ENCODE data around the gene PCID2.

Gene PCID2

DNA sequence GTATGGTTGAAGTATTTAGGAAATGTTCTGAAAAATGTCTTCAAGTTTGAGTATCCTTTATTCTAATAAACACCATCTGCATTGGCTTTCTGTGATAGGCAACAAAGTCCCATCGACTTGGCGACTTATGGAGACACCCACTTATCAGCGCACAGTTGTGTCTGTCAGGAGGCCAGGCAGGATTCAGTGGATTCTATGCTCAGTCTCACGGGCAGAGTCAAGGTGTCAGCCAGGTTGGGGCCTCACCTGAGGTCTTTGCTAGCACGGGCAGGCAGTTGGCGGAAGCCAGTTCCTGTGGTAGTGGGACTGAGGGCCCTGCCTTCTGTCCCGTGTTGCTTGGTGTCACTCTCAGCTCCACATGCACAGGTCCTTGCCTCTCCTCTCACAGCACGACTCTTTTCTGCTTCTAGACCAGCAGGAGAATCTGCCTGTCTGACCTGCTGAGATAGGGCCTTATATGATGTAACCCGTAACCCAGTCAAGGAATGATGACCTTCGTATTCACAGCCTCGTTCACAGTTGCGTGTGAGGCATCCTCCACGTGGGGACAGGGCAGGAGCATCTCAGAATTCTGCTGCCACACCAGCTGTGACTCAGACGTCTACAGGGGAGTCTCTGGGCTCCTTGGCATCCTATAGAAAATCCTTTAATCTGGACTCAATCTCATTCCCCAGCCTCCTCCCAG is 10.9 kb upstream of the PCID2 start:
- no peak for DNase-seq (ENCODE audit: low read depth)

GRCh38 chr13:113218586-113218985 is 10.1 kb upstream of the PCID2 start:
- DNase-seq (ENCODE audit: low read depth) = no peak

- no peak for DNase-seq (ENCODE audit: low read depth)
Observed at GRCh38 chr13:113216254-113217048, 8.0 kb upstream of the PCID2 start.

DNA sequence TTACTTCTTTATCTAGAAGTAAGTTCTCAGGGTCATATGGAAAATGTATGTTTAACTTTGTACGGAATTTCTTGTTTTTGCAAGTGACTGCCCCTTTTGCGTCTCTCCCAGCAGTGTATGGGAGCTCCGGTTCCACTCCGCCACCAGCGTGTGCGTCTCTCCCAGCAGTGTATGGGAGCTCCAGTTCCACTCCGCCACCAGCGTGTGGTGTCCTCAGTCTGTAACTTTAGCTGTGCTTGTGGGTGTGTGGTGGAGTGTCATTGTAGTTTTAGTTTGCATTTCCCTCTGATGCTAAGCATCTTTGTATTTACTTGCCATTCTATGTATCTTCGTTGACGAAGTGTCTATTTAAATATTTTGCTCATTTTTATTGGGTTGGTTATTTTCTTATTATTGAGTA is 3.3 kb upstream of the PCID2 start:
- peak; percentile 25 for DNase-seq (ENCODE audit: low read depth)

- DNase-seq (ENCODE audit: low read depth) = no peak
Observed at GRCh38 chr13:113210833-113211232, 2.4 kb upstream of the PCID2 start.

DNA sequence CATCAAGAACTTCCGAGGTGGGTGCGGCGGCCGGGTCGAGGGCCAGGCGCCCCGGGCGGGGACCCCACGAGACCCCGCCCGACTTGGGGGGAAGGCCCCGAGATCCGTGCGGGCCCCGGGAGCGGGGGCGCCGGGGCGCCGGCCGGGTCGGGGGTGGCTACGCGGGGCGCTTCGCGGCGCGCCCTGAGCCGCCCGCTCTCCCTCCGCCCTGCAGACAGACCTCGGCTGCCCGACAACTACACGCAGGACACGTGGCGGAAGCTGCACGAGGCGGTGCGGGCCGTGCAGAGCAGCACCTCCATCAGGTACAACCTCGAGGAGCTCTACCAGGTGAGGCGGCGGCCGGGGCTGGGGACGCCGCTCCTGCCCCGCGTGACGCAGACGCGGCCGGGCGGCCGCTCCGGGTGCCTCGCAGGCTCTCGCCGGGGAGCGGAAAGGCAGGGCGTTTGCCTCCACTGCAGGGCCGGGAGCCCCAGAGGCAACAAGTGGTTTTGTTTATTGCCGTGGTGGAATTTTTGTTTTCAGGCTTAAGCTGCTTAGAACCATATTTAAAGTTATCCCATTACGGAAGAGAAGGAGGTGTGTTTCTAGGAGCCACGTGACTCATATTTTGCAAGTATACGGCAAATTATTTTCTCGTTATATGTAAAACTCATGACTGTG is 1.4 kb upstream of the PCID2 start:
- DNase-seq (ENCODE audit: low read depth) = peak; percentile 59

GRCh38 chr13:113209336-113209758 is 878 bp upstream of the PCID2 start, which contains the start of gene CUL4A:
CUL4A (plus strand) TSS chr13:113209613; CDS start chr13:113209628, 15 bp downstream.
- DNase-seq (ENCODE audit: low read depth) = peak; percentile 74

GRCh38 chr13:113207890-113208420 is 514 bp downstream of the PCID2 start:
- DNase-seq (ENCODE audit: low read depth) = no peak

GRCh38 chr13:113207460-113207859 is 1.0 kb downstream of the PCID2 start:
- DNase-seq (ENCODE audit: low read depth) = no peak

DNA sequence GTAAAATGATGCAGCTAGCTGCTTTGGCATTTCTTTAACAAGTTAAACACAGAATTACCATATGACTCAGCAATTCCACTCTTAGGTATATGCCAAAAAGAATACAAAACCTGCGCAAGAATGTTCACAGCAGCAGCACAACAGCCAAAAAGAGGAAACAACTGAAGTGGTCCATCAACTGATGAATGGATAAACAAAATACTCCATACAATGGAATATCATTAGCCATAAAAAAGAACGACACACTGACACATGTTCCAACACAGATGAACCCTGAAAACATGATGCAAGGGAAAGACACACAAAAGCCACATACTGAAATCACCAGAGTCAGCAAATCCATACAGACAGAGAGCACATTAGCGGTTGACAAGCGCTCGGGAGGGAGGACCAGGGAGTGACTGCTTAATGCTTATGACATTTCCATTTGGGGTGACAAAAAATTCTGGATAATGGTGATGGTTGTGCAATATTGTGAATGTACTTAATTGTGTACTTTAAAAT is 3.0 kb downstream of the PCID2 start:
- no peak for DNase-seq (ENCODE audit: low read depth)

GRCh38 chr13:113204378-113204734 is 4.1 kb downstream of the PCID2 start:
- DNase-seq (ENCODE audit: low read depth) = no peak

DNA sequence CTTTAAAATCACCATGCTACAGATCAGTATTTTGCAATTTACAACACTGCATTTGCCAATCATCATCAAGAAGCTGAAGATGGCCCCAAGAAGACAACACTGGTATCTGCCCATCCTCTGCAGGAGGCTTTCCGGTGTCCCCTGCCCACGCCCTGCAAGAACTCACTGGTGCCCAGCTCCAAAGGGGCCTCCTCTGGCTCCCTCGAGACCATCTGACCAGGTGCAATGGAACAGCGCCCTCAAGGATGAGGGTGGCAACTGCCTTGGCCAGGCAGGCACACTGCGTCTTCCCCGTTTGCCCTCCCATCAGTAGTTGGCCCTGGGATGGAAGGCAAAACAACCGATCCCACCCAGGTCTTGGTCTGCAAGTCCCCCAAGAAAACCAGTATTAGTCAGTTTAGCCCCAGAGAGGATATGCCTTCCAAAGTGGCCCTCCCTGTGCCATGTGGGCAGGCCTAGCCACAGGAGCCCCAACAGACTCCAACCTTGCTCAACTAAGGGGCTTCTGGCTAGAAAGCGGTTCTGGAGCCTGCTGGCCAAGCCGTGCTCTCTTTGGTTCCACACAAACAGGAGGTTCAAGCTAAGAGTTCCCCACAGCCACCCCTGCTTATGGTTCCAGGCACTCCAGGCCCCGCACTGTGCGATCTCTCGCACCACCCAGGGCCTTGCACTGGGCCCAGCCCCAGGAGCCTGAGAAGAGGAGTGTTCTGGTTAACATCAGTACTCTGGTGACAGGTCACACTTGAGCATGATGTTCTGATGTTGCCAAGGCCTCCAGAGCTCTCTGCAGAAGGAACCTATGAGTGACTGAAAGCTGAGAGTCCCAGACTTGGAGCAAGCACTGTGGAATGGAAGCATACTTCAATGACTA is 4.7 kb downstream of the PCID2 start:
- no peak for DNase-seq (ENCODE audit: low read depth)

GRCh38 chr13:113202912-113203311 is 5.6 kb downstream of the PCID2 start:
- DNase-seq (ENCODE audit: low read depth) = no peak

DNA sequence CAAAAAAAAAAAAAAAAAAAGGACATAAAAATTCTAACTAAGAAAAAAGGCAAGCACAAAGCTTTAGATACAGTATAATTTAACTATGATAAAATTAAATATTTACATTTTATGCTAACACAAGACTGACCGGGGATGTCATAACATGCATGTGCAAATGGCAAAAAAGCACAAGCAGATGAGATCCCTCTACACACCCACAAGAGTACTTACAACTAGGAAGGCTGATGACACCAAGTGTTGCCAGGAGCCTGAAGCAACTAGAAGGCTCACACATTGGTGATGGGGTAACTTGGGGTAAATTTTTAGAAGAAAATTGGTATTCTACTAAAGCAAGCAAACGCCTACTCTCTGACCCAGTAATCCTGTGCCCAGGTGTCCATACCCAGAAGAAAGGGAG is 6.7 kb downstream of the PCID2 start:
- no peak for DNase-seq (ENCODE audit: low read depth)

- DNase-seq (ENCODE audit: low read depth) = no peak
Observed at GRCh38 chr13:113196970-113197737, 11.3 kb downstream of the PCID2 start.

DNA sequence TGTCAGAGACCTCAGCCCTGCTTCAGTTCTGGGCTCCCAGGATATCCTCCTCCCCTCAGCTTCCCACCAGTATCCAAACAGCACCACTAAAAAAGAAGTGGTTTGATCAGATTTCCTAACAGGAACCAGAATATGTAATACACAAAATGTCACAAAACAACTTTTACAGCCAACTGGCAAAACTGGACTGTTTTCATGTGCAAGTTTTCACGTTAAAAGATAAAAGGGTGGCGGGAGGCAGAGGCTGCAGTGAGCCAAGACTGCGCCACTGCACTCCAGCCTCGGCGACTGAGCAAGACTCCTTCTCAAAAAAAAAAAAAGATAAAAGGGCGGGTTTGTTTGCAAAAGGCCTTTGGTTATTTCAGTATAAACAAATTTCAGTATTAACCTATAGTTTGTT is 13.1 kb downstream of the PCID2 start:
- no peak for DNase-seq (ENCODE audit: low read depth)

DNA sequence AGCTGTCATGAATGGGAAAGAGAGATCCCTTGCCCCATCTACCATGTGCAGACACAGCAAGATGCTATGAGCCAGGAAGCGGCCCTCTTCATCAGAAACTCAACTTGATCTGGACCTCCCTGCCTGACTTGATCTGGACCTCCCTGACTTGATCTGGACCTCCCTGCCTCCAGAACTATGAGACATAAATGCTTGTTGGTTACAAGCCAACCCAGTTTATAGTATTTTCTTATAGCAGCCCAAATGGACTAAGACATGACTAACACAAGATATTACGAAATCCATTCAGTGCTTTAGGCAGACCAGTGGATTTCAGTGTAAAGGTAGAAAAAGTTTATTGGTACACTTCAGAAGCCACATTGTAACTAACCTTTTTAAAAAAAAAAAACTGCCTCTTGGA is 15.6 kb downstream of the PCID2 start:
- no peak for DNase-seq (ENCODE audit: low read depth)

DNA sequence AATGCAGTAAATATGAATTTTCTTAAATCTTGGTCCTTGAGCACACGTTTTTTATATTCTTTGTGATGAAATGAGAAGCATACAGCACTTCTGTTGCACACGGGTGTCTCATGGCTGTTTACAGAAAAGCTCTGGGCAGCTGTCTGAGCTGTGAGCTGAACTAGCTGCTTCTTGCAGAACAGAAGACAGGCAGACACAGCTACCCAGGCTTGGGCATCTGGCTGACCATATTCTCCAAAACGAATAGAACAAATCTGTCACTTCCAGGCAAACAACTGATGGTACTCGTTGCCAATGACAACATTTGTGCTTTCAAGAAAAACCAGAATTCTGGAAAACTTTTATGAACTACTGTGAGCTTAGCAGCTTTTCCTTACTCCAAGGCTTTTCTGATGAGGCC is 16.2 kb downstream of the PCID2 start:
- no peak for DNase-seq (ENCODE audit: low read depth)

DNA sequence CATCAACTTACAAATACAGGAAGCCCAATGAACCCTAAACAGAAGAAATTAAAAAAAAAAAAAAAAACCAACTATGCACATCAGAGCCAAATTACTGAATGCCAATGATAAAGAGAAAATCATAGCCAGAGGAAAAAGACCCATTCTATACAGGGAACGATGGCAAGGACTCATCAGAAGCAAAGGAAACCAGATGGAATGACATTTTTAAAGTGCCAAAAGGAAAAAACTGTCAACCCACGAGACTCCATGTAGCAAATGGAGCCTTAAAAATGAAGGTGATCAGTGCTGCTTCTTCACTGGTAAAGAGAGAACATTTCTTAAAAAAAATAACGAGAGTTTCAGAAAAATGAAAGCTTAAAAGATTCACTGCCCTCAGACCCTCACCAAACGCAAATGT is 18.3 kb downstream of the PCID2 start:
- DNase-seq (ENCODE audit: low read depth) = no peak

DNA sequence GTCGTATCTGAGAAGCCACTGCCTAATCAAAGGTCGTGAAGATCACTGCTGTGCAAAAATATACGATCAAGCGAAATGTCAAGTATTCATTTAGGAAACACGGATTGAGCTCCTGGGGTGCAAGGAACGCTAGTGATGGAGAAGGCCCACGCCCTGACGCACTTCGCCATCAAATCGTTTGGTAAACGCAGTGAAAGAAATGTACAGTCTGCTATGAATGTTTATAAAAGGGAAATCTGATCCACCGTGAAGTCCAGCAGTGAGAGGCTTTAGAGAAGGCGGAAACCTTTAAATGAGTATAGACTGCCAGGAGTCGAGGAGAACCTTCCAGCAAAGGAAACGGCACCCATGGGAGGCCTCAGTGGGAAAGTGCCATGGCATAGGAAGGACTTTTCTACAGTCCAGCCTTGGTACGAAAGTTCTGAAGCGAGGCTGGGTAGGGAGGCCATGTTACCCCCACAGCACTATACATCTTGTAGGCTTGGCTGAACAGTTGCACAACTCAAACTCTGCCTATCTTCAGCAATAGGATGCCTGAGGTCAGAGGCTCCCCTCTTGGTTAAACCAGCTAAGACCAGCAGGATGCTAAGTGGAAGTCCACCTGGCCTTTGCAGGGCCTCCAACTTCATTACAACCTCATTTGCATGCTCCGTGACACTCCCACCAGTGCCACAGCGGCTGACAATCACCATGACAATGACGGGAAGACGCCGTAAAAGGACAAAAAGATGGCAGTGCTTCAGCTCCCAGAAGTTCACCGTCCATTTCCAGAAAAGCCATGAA is 20.4 kb downstream of the PCID2 start:
- no peak for DNase-seq (ENCODE audit: low read depth)
